GM21367 (cell line): ENCODE data around the gene ALKBH3.

Experiments
- ATAC-seq: cut with Tn5 transposase; IDR thresholded peaks from one replicate; pipeline ENCODE4 v1.9.1; 2021; ENCODE audit not compliant: unreplicated experiment

The ALKBH3 gene

DNA sequence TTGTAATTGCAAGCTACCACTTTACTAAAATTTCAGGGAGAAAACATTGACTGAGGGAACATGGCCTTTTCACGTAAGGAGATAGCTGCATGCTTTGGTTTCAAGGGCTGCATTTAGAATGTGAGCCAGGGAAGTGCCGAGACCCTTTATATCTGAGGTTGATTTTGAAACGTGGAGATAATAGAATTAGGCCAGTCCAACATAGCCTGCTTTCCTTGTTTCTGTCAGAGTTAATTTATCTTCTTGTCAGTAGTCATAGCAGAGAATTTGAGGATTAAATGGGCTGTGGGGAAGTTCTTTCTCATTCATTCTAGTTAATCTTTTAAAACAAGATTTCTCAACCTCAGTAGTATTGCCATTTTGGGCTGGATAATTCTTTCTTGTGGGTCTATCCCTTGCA lies 12.2 kb downstream of the ALKBH3 start:
- ATAC-seq, result no peak

DNA sequence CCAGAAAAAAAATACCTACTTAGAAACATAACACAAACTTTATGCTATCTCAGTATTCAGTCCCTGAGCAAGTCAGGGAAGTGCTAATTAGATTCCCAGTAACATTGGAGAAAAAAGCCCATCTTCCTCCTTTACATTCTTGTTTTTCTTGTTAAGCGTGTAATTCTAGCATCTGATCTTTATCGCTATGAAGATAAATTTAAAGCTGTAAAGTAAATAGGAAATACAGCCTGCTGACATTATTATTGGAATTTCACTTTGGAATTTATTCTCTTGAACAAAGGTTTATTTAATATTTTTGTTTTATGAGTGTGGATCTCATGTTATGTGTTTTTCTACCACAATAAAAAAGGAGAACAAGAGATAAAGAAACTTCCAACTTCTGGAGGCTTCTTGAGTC lies 13.9 kb downstream of the ALKBH3 start:
- ATAC-seq, result no peak

DNA sequence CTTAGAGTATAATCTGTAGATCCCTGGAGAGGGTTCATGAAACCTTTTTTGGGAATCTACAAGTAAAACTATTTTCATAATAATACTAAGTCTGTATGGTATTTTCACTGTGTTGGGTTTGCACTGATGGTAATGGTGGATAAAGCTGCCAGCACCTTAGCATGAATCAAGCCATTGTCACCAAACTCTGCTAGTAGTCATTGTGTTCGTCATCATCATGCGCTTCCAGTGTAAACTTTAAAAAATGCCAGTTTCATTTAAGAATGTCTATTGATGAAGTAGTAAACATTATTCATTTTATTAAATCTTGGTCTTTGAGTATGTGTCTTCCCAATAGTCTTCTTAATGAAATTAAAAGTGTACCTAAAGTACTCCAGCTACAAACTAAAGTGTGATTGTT lies 15.0 kb downstream of the ALKBH3 start:
- no peak for ATAC-seq

DNA sequence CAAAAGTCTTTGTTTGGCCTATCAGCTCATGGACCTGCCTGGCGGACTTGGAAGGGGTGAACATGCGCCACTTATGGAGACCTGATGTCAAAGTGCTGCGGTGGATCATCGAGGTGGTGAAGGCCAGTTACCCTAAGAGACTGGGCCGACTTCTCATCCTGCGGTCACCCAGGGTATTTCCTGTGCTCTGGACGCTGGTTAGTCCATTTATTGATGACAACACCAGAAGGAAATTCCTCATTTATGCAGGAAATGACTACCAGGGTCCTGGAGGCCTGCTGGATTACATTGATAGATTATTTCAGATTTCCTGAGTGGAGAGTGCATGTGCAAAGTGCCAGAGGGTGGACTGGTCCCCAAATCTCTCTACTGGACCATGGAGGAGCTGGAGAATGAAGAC lies 17.9 kb downstream of the ALKBH3 start:
- ATAC-seq, result no peak

DNA sequence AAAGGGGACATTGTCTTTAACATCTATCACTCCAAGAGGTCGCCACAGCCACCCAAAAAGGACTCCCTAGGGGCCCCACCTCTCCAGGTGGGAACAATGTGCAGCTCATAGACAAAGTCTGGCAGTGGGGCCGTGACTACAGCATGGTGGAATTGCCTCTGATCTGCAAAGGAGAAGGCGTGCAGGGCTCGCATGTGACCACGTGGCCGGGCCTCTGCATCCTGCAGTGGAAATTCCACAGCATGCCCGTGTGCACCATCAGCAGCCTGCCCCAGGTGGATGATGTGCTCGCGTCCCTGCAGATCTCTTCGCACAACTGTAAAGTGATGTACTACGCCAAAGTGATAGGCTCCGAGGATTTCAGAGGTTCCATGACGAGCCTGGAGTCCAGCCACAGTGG lies 18.5 kb downstream of the ALKBH3 start:
- ATAC-seq, result no peak

DNA sequence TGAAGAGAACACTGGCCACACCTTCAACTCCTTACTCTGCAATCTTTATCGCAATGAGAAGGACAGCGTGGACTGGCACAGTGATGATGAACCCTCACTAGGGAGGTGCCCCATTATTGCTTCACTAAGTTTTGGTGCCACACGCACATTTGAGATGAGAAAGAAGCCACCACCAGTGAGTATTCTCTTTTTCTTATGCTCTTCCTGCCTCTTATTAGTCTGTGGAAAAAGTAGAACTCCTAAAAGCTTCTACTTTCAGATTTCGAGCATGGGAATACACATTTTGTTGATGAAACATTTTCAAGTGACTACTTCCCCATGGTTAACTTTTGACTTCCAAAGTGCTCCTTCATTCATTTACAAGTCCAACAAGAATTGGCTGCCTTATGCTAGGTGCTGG lies 20.9 kb downstream of the ALKBH3 start:
- ATAC-seq, result no peak

DNA sequence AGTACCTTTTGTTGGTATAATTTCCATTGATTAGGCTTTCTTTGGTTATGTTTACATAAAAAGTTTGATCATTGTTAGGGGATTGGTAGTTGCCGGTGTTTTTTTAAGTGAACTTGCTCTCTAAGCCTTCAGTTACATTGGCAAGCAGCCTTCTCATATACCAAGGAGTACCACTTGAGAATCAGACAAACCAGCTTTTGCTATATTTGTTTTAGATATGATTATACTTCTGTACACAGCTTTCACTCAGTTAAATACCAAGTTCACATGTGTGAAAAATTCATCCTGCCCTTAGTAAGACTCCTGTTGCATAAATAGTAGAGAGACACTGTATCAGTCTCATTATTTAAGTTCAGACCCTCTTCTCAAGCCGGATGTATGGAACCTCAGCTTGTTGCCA lies 22.4 kb downstream of the ALKBH3 start:
- no peak for ATAC-seq

DNA sequence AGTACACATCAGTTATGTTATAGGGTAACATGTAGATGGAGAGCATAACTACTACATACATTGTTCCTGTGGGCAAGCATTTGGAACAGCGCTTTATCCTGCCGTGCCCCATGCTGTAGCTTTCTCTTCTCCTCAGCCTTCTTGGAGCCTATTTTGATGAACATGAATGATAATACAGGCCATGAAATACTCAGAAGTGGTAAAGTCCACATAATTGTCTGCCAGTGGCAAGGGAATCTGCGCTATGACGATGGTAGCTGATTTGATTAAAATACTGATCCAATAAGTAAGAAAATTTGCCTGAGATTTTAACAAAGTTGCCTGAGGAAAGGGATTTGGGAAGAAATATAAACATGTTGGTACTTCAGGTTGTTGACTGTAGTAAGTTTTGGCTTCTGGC lies 23.3 kb downstream of the ALKBH3 start:
- ATAC-seq, result no peak

DNA sequence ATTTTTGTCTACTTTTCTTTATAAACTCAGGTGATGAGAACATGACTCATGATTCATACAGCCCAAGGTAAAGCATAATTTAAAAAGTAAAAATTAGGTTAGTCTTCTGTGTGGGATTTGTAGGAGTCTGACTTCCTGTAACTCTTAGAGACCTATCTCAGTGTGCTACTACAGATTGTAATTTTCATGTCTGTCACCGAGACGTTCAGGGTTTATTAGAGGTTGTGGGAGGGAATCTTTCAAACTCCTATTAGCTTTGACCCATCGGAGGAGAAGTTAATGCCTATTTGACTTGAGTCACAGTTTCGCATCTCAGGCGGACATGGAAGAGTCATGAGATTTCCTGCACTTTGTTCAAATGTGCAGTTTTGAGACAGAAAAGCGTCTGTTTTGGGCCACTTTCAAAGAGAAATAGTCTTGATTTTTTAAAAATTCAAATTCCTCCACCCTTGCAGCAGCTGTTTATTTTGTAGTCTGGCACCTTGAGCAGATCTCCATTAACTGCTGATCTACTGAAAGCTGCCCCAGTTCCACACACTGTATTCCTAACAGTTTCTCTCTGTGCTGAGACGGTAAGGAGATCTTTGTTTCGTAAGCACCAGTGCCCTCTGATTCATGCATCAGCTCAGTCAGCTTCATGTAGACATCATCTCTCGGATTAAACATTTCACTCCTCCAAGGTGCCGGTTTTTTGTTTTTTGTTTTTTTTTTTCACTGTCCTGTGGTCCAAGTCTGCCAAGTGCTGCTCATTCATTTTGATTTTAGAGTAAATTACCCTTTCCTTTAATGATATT lies 24.3 kb downstream of the ALKBH3 start:
- ATAC-seq, result no peak

DNA sequence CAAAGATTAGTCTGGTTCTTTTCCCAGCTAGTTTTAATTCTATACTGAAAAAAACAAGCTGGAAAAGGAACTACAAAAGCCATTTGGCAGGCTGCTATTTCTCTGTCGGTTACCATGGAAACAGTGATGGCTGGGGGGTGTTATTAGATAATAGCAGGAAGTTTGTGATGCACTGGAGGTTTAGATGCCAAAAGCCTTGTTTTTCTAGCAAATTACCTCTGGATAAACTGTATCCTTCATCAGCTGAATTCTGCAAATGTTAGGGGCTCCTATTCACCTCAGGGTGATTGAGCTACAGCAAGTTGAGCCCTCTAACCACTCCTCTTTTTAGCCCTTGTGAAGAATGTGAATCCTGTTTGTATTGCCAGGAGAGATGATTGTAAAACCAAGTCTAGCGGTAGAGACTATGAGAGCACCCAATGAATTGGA lies 25.2 kb downstream of the ALKBH3 start:
- ATAC-seq, result no peak

DNA sequence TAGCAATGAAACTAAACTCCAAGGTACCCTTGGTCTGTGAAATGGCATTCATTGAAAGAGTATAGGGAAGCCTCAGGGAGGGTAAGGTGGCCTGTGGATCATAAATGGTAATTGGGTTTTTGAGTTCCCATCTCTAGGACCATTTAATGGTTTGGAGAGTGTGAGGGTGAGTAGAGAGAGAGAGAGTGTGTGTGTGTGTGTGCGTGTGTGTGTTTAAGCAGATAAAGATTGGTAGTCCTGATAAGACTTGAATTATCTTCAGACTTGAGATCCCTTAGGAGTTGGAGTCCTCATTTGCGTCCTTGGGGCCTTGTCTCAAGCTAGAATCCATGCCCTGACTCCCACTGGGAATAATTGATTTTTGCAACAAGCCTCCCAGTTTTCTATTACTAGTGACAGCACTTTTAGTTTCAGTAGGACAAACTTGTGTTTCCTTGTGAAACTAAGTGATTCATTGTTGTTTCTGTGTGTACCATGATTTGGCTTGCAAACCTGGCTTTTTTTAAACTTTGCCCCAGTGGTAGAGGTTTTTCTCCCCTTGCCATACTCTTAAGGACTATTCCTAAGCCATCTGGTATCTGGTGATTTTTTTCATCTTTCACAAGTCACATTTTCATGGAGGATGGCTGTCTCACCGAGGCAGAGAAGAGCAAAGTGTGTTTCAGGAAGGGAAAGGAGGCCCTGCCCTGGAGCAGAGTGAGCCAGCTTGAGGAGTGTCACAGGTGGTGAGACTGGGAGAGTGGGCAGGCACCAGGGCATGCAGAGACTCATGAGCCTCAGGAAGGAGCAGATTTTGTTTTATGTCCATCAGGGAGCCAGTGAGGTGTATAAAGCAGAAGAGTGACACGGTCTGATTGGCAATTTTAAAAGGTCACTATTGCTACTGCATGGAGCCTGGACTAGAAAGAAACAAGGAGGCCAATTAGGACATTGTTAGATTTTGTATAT lies 26.7 kb downstream of the ALKBH3 start:
- ATAC-seq, result no peak

DNA sequence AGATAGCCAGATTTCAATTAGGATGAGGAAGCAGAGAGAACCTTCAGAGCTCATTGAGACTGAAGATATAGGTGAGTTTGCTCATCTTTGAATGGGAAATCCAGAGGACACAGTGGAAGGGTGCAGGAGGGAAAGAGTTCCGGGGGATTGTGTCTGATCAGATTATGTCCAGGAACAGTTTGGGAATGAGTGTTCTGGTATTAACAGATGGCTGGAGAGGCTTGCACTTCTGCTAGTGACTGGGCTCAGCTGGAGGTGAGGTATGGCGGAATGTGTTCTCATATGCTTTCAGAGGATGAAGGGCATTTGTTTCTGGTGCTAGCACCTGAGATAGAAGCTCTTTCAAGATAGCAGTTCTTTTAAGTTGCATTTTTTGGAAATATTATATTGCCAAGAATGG lies 27.6 kb downstream of the ALKBH3 start:
- ATAC-seq, result no peak

DNA sequence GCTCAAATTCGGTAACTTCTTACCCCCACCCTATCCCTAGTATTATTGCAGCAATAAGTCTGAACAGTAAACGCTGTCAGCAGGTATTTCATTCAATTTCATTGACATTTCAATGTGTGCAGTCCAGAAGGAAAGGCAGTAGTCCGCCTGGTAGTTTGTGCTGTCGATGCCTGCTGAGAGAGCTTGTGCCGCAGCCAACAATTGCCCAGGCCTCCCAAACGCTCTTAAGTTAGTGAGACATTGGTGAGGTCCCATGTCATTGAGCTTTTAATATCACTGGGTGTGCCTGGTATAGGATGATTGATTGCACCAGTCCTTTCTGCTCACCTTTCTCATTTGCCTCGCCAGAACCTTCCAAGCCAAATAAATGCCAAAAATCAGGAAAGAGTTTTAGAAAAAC lies 28.1 kb downstream of the ALKBH3 start:
- no peak for ATAC-seq

DNA sequence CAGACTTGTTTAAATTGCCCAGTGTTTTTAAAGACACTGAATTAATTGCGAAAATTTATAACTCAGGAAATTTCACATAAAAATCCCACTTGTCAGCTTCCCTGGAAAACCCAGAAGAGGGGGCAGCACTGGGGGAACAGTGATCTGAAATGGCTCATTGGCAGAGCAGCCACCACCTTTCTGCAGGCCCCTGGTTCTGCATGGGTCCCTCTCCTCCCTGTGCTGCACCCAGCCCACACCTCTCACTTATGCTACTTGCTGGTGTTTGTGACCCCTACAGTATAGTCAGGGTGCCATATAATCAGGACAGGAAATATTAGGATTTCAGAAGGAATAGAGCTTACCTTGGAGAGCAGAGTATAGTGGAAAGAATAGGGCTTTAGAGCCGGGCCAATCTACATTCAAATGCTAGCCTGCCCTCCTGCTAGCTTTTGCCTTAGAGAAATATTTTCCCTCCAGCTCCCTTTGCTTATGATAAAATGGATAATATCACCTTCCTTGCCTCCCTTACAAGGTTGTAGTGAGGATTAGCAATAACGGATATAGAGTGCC lies 33.3 kb downstream of the ALKBH3 start:
- no peak for ATAC-seq

DNA sequence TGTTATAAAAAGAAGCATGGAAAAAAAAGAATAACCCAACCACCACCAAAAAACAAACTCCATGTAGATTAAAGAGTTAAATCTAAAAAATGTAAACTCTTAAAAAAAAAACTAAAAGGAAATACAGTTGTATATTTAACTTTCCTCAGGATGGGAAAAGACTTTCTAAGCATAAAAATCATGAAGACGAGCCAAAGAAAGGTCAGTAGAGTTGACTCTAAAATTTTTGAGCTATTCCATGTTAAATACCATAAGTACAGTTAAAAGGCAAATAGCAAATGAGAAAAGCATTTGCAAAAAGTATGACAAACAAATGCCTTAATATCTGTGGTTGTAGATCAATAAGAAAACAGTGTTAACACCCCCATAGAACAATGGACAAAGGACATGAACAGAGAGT lies 33.8 kb downstream of the ALKBH3 start:
- ATAC-seq, result no peak

DNA sequence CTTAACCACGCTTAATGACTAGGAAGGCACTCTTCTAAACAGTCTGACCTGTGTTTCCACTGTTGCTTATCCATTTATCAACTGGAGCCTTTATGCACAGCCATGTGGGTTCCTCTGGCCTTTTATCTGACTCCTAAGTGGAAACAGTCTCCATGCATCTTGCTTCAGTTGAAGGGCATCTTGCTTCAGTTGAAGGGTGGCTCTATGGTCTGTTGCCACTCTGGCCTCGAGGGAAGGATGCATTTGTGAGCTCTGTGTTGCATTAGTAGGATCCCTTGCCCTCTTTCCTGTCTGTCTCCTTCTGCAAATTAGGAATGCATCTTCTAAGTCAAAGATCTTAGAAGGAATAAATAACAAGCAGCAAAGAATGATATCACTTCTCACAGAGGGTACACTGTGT lies 36.0 kb downstream of the ALKBH3 start:
- no peak for ATAC-seq

DNA sequence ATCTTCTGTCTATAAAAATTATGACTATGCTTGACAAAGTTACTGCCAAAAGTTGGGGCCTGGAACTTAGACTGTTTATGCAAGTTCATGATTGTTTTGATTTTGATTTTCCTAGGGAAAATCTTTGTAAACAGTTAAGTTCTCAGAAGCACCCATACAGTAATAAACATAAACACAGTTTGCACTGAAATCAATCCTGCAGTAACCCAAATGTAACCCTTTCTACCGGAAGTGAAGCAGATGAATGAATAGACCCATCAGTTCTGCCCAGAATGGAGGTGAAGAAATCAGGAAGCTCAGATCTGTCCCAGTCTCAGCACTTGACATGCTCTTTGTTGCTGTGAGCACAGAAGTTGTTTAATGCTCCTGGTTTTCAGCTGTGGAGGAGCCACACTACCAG lies 37.2 kb downstream of the ALKBH3 start:
- ATAC-seq, result no peak

DNA sequence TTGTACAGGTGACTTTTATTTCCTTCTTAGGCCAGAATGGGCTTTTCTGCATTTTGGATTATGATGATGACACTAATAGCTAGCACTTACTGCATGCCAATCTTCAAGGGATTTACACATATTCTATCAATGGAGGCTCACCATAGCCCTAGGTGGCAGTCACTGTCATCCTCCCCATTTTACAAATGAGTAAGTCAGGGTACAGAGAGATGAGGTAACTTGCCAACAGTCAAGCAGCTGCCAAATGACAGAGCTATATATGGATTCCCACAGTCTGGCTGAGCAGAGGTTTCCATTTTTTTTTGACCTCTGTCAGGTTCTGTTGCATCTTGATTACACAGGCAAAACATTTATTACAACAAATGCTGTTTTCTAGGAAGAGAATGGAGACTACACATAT lies 38.0 kb downstream of the ALKBH3 start:
- no peak for ATAC-seq

DNA sequence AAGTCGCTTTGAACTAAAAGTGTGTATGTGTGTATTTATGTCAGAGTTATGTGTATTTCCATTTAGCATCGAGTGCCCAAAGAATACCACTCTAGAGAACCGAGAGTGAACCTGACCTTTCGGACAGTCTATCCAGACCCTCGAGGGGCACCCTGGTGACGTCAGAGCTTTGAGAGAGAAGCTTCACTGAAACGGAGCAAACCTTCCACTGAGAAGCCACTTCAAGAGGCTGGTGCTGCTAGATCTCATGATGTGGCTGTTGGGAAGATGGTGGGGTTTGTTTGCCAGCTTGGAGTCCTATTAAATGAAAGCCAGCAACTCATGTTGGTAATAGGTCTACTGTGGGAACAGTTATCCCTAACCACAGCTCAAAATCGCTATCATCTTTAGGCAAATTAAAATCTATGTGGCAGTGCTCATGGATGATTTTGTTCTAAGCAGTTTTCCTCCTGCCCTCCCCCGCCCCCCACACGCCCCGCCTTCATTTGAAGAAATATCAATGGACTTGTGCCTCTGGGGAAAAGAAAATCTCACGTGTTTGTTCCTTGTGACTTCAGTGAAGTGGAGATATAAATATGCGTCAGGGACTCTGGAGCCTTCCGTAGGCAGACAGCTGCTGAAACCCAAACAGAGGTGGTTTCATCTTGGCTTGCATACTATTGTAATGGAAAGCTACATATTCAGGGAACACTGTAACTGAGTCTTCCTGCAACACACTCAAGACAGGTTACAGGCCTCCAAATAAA lies 39.4 kb downstream of the ALKBH3 start:
- no peak for ATAC-seq

DNA sequence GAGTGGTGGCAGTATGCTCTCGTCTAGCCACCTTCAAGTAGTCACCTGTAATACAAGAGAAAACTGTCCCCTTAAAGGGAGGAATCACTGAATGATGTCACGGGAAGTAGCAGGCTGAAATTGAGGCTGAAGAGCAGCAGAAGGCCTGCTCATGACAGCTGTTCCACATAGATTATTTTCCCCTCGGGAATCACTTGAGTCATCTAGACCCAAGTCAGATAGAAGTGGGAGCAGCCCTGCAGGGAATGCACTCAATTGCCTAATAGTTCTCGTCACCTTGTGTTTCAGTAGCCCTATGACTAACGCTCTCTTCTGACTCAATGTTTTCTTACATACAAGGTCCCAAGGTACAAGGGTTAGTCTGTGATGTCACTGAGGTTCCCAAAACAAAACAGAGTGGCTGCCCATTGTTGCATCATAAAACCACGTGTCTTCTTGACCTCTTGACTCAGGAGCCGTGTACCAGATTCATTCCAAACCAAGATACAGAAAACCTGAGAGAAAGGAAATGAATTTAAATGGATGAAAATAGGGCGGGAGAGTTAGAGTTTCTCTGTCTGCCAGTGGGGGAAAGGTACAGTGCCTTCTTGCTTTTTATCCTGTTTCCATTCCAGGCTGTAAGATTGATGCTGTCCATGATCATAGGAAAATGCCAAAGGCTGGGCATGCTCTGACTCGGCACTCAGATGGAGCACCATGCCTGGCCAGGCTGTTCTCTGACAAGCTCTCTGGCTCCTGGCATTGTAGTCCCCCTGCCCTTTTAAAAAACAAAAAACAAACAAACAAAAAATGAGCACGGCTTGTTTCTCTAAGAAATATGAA lies 40.2 kb downstream of the ALKBH3 start:
- ATAC-seq, result no peak
